Measurements from ENCODE around the gene COL26A1.
"Not testable (repeated sequence)": the region's sequence is repeated elsewhere in the genome, so short reads cannot be mapped to it uniquely, and the experiment has no call there.

The COL26A1 gene

DNA sequence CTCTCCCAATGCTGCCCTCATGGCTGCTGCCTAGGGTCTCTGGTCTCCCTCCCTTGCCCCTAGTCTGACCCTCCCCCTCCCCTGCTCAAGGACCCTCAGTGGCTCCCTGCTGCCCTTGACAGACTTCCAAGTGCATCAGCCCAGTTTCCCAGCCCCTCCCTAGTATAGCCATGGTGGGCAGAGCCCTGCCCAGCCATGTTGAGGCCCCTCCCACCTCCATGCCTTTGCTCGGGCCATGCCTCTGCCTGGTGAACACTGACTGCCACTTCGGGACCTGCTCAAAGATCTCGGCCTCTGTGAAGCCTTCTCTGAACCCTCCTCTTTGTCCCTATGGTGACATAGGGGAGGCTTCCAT, 193.2 kb downstream of the COL26A1 start:
- DNase-seq, result no peak

DNA sequence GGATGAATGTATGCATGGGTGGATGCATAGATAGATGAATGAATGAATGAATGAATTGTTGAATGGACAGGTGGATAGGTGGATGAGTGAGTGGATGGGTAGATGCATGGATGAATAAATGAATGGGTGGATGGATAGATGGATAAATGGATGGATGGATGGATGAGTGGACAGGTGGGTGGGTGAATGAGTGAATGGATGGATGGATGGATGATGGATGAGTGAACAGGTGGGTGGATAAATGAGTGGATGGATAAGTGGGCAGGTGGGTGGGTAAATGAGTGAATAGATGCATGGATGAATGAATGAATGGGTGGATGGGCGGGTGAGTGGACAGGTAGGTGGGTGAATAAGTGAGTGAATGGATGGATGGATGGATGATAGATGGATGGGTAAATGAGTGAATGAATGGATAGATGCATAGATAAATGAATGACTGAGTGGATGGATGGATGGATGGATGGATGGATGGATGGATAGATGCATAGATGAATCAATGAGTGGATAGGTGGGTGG, 193.8 kb downstream of the COL26A1 start:
- no peak for DNase-seq

DNA sequence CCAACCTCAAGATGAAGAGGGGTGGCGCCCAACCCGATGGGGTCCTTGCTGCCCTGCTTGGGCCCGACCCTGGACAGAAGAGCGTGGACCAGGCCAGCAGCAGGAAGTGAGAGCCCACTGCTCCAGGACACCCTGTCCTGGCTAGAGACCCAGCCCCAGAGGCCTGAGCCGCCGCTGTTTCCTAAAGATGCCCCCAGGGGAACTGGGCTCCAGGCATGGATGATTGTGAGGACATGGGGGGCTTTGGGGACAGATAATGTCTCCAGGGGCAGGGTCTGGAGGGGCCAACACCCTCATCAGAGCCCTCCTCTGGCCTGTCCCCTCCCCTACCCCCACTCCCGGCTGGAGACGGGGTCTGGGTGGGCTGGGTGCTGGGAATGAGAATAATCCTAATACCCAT, 194.7 kb downstream of the COL26A1 start:
- no peak for DNase-seq

DNA sequence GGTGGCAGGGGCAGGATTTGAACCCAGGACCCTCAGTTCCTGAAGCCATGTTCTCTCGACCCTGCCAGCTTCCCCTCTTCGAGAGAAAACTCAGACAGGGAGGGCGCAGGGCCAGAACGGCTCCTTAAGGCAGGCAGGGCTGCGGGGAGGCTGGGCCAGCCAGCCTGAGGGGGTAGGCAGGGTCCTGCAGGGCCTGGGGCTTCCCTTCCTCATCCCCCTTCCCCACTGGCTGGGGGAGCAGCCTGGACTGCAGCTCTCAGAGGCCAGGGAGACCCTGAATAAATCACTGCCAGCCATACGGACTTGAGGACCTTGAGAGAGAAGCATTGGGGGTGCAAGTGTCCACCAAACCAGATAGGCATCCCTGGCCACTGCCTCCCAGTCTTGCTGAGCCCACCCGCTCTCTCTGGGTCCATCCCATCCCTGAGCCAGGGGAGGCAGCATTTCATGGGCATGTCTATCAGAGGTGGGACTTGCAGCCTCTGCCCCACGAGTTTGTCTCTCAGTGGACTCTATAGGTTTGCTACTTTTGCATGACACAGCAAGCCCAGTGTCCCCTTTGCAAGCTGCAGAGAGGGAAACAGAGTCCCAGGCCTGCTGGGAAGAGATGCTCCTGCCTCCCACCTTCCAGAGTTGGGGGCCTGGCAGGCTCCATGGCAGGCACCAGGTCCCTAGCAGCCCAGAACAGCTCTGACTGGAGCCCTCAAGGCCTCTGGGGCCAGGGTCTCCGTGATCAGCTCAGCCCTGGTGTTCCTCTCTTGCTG, 195.5 kb downstream of the COL26A1 start:
- DNase-seq, result no peak

DNA sequence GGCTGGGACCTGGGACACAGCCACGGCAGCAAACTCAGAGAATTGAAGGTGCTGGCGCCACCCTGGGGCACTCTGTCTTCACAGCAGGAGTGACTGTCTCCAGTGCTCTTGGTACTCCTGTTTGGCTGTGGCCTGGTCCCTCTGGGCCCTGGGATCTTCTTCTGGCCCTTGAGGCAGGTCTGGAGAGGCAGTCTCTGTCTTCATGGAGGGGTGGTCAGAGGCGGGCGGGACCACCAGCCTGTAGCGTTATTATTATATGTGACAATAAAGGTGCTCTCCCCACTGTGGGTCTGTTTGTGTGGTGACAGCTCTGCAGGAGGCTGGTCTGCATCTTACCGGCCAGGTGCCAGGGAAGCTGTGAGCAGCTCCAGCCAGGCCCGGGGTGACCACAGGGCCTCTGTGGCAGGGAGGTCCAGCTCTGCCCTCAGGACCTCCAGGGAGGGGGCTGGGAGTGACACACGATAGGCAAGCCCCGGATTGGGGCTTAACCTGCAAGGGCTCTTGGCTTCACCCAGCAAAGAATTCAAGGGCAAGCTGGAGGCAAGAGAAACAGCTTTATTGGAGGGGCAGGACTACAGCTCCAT, 196.2 kb downstream of the COL26A1 start:
- DNase-seq, result no peak

DNA sequence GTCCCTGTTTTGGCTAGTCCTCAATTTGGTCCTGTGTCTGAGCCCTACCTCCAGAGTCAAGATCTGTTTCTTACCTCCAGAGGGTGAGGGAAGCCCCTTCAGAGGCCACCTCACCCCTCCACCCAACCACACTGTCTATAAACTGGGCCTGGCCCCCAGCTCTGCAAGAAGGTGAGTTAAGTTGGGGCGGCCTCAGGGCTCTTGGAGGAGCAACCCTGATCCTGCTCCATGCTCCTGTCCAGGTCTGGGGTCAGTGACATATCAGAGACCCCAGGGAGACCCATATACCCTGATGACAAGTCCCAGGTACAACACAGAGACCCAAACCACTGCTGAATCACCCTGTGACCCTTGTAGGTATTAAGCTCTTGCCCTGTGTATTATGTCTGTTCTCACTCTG, 196.9 kb downstream of the COL26A1 start:
- no peak for DNase-seq

DNA sequence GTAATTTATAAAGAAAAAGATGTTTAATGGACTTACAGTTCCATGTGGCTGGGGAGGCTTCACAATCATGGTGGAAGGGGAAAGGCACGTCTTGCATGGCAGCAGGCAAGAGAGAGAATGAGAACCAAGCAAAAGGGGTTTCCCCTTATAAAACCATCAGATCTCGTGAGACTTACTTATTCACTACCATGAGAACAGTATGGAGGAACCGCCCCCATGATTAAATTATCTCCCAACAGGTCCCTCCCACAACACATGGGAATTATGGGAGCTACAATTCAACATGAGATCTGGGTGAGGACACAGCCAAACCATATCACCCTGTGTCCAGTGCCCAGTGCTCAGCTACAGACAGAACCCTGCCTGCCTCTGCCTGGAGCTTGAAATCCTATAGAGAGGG, 197.3 kb downstream of the COL26A1 start:
- DNase-seq, result not testable (repeated sequence)

DNA sequence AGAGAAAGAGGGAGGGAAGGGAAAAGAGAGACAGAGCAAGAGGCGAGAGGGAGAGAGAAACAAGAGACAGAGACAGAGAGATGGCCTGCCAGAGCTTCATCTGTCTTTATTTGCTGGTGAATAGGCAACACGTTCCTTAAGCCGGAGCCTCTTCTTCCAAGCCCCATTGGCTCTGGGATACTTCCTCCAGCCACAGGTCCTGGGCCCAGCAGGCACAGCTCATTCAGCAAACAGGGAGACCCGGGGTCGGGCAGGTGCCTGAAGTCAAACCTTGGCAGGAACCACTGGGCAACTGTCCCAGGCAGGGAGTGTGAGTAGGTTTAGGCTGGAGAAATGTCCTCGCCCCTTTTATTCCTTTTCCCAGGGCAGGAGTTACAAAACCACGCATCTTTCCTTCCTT, 198.2 kb downstream of the COL26A1 start:
- no peak for DNase-seq

DNA sequence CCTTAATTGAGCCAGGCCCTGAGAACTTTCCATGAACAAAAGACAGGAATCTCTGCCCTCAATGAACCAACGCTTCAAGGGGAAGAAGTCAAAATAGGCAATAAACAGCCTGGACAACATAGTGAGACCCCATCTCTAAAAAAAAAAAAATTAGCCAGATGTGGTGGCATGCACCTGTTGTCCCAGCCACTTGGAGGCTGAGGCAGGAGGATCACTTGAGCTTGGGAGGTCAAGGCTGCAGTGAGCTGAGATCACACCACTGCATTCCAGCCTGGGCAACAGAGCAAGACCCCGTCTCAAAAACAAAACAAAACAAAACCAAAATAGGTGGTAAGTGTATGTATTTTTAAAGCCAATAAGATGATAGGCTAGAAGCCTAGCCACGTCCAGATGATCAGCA, 198.6 kb downstream of the COL26A1 start:
- not testable (repeated sequence) for DNase-seq

DNA sequence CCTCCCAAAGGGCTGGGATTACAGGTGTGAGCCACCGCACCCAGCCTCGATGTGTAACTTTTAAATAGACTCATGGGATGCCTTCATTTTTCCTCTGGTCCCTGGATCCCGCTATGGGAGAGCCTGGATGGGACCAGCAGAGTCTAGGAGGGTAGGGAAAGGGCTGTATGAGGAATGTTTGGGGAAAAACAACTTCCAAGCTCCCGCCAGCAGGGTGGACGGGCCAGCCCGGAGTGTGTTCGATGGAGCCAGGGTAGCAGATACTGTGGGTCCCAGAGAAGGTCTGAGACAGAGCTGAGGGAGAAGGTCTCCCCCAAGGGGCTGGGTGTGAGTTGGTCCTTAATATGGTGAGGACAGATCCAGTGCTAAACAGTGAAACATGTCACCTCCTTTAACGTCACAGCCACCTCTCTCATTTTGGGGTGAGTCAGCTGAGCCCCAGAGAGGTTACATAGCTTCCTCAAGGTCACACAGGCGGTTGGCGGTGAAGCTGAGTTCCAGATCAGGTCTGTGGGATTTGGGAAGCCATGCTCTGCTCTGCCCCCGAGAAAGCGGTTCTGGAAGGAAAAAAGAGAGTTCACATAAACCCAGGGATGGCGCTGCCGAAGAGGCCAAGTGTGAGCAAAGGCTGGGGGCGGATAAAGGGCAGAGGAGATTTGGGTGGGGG, 200.0 kb downstream of the COL26A1 start:
- DNase-seq, result no peak

DNA sequence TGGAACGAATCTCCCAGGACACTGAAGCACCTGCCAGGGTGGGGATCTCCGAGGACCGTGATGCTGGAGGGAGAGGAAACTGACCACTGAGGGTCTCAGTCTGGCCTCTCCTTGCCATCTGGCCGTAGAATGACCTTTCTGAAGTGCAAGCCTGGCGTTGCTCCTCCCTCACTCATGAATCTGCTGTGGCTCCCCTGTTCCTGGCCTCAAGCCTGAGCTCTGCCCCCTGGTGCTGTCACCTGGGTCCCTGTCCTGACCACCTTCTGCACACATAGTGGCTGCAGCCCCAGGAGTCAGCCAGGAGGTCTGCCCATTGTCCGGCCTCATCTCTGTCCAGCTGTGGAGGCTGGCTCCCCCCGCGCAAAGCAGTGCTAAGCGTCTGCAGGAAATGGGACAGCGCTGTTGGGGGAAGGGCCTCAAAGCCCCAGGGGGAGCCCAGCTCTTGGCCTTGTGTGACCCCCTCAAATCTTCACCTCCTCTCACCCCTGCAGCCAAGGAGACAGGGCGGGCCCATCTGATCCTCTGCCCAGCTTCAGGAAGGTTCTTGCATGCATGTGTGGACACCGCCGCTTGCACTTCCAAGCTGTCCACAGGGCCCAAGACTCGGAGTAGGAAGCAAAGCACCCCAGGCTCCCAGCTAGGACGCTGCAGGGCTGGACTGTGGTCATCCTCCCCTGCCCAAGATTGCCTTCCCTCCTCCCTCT, 200.7 kb downstream of the COL26A1 start:
- no peak for DNase-seq

DNA sequence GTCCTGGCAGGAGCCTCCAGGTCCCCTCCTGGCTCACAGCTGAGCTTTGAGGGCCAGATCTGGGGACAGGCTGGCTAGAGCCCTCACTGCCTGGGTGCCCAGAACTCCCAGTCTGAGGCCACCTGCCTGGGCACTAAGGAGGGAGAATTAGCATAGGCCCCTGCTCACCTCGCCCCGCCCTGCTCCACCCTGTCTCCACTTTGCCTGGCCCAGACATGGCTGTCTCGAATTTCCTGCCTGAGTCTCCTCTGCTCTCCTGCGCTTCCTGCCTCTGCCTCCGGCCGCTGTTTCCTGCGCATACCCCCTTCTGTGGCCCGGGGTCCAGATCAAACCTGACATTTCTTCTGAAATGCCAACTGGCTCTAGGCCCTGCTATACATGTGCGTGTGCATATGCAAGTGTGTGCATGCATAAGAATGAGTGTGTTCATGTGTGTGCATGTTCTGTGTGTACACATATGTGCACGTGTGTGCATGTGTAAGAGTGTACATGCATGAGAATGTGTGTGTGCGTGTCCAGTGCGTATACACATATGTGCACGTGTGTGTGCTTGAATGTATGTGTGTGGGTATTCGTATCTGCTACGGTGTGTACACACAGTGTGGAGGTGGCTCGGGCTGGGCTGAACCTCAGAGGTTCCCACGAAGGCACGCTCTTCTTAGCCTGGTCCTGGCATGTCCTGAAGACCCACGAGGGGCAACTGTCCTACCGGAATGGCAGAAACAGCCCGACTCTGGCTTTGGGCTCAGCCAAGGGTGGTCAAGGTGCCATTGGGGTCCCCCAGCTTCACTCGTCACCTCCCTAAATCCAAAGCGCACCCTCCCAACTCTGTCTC, 201.5 kb downstream of the COL26A1 start:
- DNase-seq, result no peak

DNA sequence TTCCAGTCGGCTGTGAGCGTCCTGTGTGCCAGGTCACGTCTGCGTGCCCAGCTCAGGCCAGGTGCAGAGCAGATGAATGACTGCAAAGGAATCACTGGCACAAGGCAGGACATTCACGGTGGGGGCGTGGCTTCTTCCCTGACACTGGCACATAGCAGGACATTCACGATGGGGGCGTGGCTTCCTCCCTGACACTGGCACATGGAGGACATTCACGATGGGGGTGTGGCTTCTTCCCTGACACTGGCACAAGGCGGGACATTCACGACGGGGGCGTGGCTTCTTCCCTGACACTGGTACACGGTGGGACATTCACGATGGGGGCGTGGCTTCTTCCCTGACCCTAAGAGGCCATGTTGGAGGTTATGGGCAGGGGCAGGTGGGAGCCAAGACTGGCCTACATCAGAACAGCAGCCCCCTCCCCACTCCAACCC, 202.1 kb downstream of the COL26A1 start:
- no peak for DNase-seq

DNA sequence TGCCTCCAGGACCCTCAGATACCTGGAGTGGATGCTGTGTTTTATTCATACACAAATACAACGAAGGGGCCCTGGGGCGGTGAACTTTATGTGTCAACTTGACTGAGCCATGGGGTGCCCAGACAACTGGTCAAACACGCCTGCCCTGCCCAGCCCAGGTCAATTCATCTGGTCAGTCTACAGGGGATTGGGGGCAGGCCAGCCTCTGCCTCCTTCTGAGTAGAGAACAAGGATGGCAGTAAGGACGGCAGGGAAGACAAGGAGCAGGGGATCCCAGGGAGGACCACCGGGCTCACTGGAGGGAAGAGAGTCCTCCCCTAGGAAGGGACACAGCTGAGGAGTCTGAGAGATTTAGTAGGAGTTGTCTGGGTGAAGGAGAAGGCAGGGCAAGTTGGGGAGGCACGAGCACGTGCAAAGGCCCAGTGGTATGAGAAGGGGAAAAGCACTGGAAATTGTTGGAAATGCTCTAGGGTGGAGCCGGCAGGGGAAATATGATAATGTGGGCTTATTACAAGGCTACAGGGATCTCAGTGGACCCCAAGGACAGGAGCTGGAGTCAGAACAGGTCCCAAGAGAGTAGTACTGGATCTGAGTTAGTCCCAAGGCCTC, 203.0 kb downstream of the COL26A1 start:
- DNase-seq, result no peak

DNA sequence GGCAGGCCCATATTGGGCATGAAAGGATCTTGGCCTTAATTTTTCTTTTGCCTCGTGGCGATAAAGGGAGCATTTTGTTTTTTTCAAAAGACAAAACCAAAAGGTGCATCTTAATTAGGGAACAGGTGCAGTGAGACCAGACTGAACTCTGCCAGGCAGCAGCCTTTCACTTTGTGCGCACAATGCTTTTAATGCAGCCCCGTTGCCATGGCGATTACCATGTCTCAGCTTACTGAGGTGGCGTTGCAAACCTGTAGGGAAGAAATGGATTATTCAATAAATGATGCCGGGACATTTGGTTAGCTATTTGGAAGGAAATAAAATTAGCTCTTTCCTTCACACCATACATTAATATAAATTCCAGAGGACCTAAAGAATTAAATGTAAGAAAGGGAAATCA, 204.6 kb downstream of the COL26A1 start:
- no peak for DNase-seq

DNA sequence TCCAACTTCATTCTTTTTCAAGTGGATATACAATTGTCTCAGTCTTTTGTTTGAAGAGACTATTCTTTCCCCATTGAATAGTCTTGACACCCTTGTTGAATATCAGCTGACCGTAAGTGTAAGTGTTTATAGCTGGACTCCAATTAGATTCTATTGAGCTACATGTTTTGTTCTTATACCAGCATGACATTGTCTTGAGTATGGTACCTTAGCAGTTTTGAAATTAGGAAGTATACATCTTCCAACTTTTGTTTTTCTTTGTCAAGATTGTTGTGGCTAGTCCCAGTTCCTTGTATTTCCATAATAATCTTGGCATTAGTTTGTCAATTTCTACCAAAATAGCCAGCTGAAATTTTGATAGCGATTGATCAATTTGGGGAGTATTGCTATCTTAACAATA, 209.5 kb downstream of the COL26A1 start:
- DNase-seq, result no peak

DNA sequence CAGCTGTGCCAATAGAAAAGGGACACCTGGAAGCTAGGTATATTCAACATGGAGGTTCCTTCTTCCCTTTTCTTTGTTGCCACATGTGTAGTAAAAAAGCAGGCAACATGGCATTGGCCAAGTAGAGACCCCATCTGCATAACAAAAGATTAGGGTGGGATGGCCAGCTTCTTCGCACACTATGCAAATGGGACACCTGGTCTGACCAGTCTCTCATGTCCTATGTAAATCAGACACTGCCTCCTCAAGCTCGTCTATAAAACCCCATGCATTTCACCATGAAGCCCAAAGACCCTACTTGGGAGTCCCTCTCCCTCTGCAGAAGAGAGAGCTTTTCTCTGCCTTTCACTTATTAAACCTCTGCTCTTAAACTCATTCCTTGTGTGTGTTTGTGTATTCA, 212.5 kb downstream of the COL26A1 start:
- DNase-seq, result no peak

DNA sequence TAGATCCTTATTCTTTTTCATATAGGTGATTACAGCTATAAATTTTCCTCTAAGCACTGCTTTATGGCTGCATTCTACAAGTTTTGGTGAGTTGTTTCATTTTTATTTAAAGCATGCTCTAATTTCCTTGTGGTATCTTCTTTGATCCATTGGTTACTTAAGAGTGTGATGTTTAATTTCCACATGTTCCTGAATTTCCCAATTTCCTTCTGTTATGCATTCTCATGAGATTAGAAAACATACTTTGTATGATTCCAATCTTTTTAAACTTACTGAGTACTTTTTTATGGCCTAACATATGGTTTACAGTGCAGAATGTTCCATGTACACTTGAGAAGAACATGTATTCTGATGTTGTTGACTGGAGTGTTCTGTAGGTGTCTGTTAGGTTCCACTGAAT, 213.0 kb downstream of the COL26A1 start:
- no peak for DNase-seq

DNA sequence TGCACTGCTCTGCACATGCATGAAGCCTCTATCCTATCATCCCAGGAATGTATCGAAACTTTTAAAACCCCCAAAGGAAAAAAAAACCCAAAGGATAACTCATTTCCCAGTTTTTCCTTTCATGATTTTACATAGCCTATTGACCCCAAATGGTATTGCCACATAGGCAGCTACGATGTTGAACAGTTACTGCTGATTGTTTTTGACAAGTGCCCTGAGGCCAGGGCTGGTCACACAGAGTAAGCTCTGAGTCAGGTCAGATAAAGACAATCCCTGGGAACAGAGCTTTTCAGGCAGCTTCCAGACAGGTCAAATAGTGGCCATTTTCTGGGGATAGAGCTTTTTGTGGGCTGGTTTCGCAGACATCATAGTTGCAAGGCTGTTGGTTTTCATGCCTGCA, 214.3 kb downstream of the COL26A1 start:
- no peak for DNase-seq

DNA sequence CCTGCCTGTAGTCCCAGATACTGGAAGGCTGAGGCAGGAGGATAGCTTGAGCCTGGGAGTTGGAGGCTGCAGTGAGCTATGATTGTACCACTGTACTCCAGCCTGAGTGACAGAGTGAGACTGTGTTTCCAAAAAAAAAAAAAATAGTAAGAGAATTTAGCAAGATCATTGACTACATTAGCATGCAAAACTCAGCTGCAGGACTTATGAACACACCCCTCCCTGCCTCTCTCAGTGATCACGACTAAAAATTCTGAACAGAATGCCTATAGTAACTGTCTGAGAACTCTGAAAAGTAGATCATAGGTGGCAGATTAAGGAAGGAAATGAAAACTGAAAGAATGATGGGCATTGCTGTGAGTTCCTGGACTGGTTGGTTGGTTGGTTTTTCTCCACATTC, 215.9 kb downstream of the COL26A1 start:
- DNase-seq, result no peak

DNA sequence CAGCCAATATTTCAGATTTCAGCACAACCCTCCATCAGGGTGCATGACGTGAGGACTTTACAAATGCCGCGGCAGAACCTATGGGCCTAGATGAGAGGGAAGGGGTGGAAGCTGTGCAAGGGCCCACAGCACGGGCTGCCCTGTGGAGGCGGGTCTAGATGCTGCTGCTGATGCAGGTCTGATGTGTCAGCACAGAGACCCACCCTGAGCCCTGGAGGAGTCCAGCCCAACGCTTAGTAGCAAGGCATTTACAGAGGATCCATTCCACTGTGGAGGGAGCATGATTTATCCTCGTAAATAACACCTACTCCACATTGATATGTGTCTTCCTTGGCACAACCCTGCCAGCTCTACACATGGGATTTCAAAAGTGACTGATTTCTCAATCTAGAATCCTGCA, 217.9 kb downstream of the COL26A1 start:
- DNase-seq, result no peak

DNA sequence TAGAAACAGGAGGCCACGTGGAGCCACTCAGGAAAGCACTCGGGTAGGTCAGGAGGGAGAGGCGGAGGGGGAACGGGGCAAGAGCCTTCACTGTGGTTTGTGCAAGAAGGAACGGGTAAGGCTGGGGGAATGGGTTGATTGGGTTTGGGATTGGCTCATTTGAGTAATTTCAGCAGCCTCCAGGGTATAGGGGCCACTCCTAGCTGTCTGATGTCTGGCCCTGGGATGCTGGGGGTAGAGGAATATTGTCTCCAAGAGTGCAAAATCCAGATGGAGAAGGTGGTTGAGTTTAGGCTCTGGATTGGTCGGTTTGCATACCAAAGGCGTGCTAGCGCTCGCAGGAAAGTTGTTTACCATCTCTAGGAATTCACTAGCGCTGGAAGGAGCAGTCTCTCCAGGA, 219.2 kb downstream of the COL26A1 start:
- DNase-seq, result no peak
